Ovary (tissue), 1 donor: ENCODE results near the gene AURKA.

Experiments used
- EP300 ChIP-seq: sonication (generic); formaldehyde crosslinking; IDR thresholded peaks from one replicate; pipeline ENCODE4 v1.6.1; 2017; ENCODE audit warnings: antibody characterized with exemption
- POLR2A ChIP-seq: fragments of 450-650 bp; IDR thresholded peaks from one replicate; pipeline ENCODE4 v1.6.1; 2017; ENCODE audit warnings: antibody characterized with exemption, mild to moderate bottlenecking, moderate library complexity

GRCh38 chr20:56359212-56360132, 32.5 kb downstream of the AURKA start:
- no peak for TF ChIP-seq EP300
- no peak for TF ChIP-seq POLR2A
